GM12878 (cell line): Measurements from ENCODE around the gene HLA-G. TPM values are rescaled to one million over a fixed set of nuclear protein-coding genes. Genes with fewer than 3 reads are reported as not detected.

Experiments
- ATAC-seq: fragments of 200-7000 bp; cut with Tn5 transposase; 3 replicates; pipeline ENCODE4 v1.9.1; 2020; ENCODE audit warnings: mild to moderate bottlenecking, moderate library complexity
- BruUV-seq: library from RNA; stranded (reverse); fragments of 400-500 nt; replicated peaks from 2 replicates; lab custom pipeline; 2021; lab: Mats Ljungman, UMichigan
- CTCF ChIA-PET: fragments of 300-600 bp; sonication (Branson Sonifier 250); formaldehyde crosslinking; extraction: SDS; loops from one replicate; lab custom pipeline; 2021; ENCODE audit warnings: inconsistent platforms; lab: Yijun Ruan, JAX
- POLR2A ChIA-PET: fragments of 350-600 bp; formaldehyde crosslinking; extraction: SDS; loops from one replicate; lab custom pipeline; 2021; ENCODE audit warnings: inconsistent platforms; lab: Charles Lee
- RAD21 ChIA-PET: fragments of 300-600 bp; sonication (Branson Sonifier 250); formaldehyde crosslinking; loops from one replicate; lab custom pipeline; 2023; ENCODE audit warnings: antibody characterized with exemption; ENCODE audit not compliant: unreplicated experiment; lab: Charles Lee
- SMC1A ChIA-PET: fragments of 300-600 bp; sonication (Branson Sonifier 250); formaldehyde crosslinking; loops from one replicate; lab custom pipeline; 2023; ENCODE audit not compliant: unreplicated experiment, uncharacterized antibody; lab: Charles Lee
- DNase-seq: peaks from one replicate; pipeline ENCODE4 v3.0.0-alpha.2; 2011; ENCODE audit warnings: low read depth, low spot score
- FAIRE-seq: peaks from 3 replicates; lab custom pipeline; 2011; peaks lifted over from hg19 to GRCh38; lab: Jason Lieb, UNC
- H2AFZ ChIP-seq: 2 replicates; pipeline ENCODE4 v1.6.0; 2011; ENCODE audit warnings: low read depth, low read length, control low read depth; ENCODE audit not compliant: control insufficient read depth
- H3K27ac ChIP-seq: 2 replicates; pipeline ENCODE4 v1.5.1; 2011; ENCODE audit warnings: control low read depth; ENCODE audit not compliant: control insufficient read depth, insufficient read depth
- H3K27me3 ChIP-seq, 2 experiments: replicated peaks in 1 of 2; 2 replicates each; pipeline versions ENCODE4 v1.6.0 to v1.6.1; 2011; ENCODE audit warnings: low read length in 1 of 2; ENCODE audit not compliant: control insufficient read depth in 2 of 2, insufficient read depth in 2 of 2
- H3K36me3 ChIP-seq, 2 experiments: 2 replicates each; pipeline ENCODE4 v1.5.1; 2011; ENCODE audit warnings: low read length in 1 of 2; ENCODE audit not compliant: control insufficient read depth in 2 of 2, insufficient read depth in 2 of 2
- H3K4me1 ChIP-seq: 2 replicates; pipeline ENCODE4 v1.6.1; 2011; ENCODE audit warnings: mild to moderate bottlenecking, low read length, moderate library complexity, mixed read lengths; ENCODE audit not compliant: control insufficient read depth, insufficient read depth
- H3K4me2 ChIP-seq: 2 replicates; pipeline ENCODE4 v1.6.0; 2011; ENCODE audit warnings: control low read depth; ENCODE audit not compliant: control insufficient read depth, insufficient read depth
- H3K4me3 ChIP-seq: fragments of 200-600 bp; sonication (generic); 2 replicates; pipeline ENCODE4 v1.5.1; 2016
- H3K79me2 ChIP-seq: 2 replicates; pipeline ENCODE4 v1.6.0; 2011; ENCODE audit warnings: low read length; ENCODE audit not compliant: control insufficient read depth, insufficient read depth
- H3K9ac ChIP-seq: 2 replicates; pipeline ENCODE4 v1.8.0; 2011; ENCODE audit warnings: low read length, control low read depth, mixed read lengths; ENCODE audit not compliant: control insufficient read depth, insufficient read depth
- H3K9me3 ChIP-seq: replicated peaks from 3 replicates; pipeline ENCODE4 v1.5.1; 2011; ENCODE audit warnings: mild to moderate bottlenecking, low read length; ENCODE audit not compliant: control insufficient read depth, insufficient read depth
- H4K20me1 ChIP-seq: 2 replicates; pipeline ENCODE4 v1.6.0; 2011; ENCODE audit not compliant: control insufficient read depth, insufficient read depth
- FOXM1 ChIP-seq: IDR thresholded peaks from 2 replicates; pipeline ENCODE4 v1.6.1; 2012; ENCODE audit warnings: low read depth, mild to moderate bottlenecking, inconsistent platforms, low read length, moderate library complexity
- NBN ChIP-seq: fragments of 450-650 bp; IDR thresholded peaks from 2 replicates; pipeline ENCODE4 v1.6.1; 2016
- NFIC ChIP-seq: IDR thresholded peaks from 2 replicates; pipeline ENCODE4 v1.6.1; 2012; ENCODE audit warnings: low read depth, mild to moderate bottlenecking, inconsistent platforms, low read length, moderate library complexity
- POLR2A ChIP-seq: IDR thresholded peaks from 2 replicates; pipeline ENCODE4 v1.6.1; 2011; ENCODE audit warnings: low read depth, mild to moderate bottlenecking, low read length
- RAD21 ChIP-seq: IDR thresholded peaks from 2 replicates; pipeline ENCODE4 v1.6.1; 2011; ENCODE audit warnings: mild to moderate bottlenecking, low read depth, low read length, moderate library complexity; ENCODE audit not compliant: insufficient read depth
- SP1 ChIP-seq: IDR thresholded peaks from one replicate; pipeline ENCODE4 v1.6.1; 2011; ENCODE audit warnings: low read depth, low read length
- SPI1 ChIP-seq: IDR thresholded peaks from 2 replicates; pipeline ENCODE4 v1.6.1; 2011; ENCODE audit warnings: low read depth, mild to moderate bottlenecking, low read length, moderate library complexity, borderline replicate concordance; ENCODE audit not compliant: insufficient read depth
- SREBF1 ChIP-seq: IDR thresholded peaks from 2 replicates; pipeline ENCODE4 v1.6.1; 2012; ENCODE audit warnings: mild to moderate bottlenecking, low read length
- STAT3 ChIP-seq: IDR thresholded peaks from 2 replicates; pipeline ENCODE4 v1.6.1; 2011; ENCODE audit warnings: low read depth, low read length, improper control_type of control experiment
- TCF7 ChIP-seq: IDR thresholded peaks from 2 replicates; pipeline ENCODE4 v1.6.1; 2014; ENCODE audit warnings: antibody characterized with exemption, borderline replicate concordance
- ZBTB40 ChIP-seq: fragments of 450-650 bp; IDR thresholded peaks from 2 replicates; pipeline ENCODE4 v1.6.1; 2016; ENCODE audit warnings: mild to moderate bottlenecking, moderate library complexity, borderline replicate concordance
- WGBS: methylation state at CpG from one replicate; pipeline ENCODE4 v1.1.6; 2016; ENCODE audit warnings: low lambda C conversion rate; ENCODE audit not compliant: insufficient replicate concordance, insufficient coverage; ENCODE audit errors: missing lambda C conversion rate; 5-methylcytosine and 5-hydroxymethylcytosine counted together
- in situ Hi-C: fragments of 300-500 bp; cut with MboI; formaldehyde crosslinking; loops from 9 replicates; pipeline ENCODE4 v1.14.3; 2018; ENCODE audit warnings: mixed read lengths
- intact Hi-C: fragments of 100-400 bp; cut with micrococcal nuclease; formaldehyde crosslinking; loops from one replicate; pipeline ENCODE4 v1.14.2; 2022; ENCODE audit not compliant: unreplicated experiment
- polyA plus RNA-seq, 11 experiments: library from polyadenylated mRNA; depleted of rRNA in 4 of 11; unstranded in 6 of 11; stranded (reverse) in 5 of 11; fragments of >200 nt; fragmentation: Nextera tagmentation in 4 of 11; fragmentation: Illumina TruSeq in 1 of 11; extraction: Ambion mirVana in 4 of 11; extraction: Trizol in 1 of 11; gene quantifications; 1 replicate in 1 of 11; 2 replicates in 10 of 11; pipeline versions ENCODE4 v1.2.1 to v1.2.3, GENCODE V29; 2011 to 2016; ENCODE audit warnings: inconsistent platforms in 2 of 11, missing spikeins in 2 of 11, low read depth in 1 of 11
- total RNA-seq, 4 experiments: library from RNA; depleted of rRNA in 3 of 4; stranded (reverse); fragments of >200 nt in 3 of 4; fragmentation: Illumina TruSeq in 1 of 4; extraction: Trizol in 1 of 4; gene quantifications; 2 replicates each; pipeline versions ENCODE4 v1.2.1 to v1.2.3, GENCODE V29; 2013 to 2021
- TF ChIP-seq, protein P1 (sequence below), 3 experiments: IDR thresholded peaks in 2 of 3; conservative IDR thresholded peaks in 1 of 3; 2 replicates each; pipeline ENCODE4 v1.5.1; 2011; ENCODE audit warnings: low read depth in 3 of 3, low read length in 3 of 3, mild to moderate bottlenecking in 3 of 3, control low read depth in 2 of 3, moderate library complexity in 2 of 3, inconsistent platforms in 1 of 3, mixed read lengths in 1 of 3; ENCODE audit not compliant: control insufficient read depth in 2 of 3, insufficient read depth in 1 of 3; ENCODE audit errors: extremely low read depth in 1 of 3

HLA-G gene
- total and polyA plus RNA-seq, 10 of the 15 experiments (the other 5 are each of a cell fraction or from before 2014, with no cell fraction given) = 0.10 to 2.9 (median 1.3) TPM; not detected in 5

DNA sequence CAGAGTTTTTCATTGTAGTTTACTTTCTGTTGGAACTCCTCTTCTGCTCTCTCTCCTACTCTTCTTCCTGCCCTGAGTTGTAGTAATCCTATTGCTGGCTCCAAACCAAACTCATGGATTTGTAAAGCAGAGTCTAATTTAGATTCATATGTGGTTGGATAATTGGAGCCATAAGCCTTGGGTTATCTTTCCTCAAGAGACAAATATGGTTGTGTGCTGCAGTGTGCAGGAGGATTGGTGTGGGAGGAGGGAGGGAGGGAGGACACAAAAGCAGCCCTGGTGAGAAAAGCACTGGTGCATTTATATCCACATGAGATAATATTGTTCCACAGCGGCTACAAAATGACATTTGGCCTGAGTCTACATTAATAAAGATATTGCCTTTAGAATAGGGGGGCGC lies 4.2 kb downstream of the HLA-G start (continued):
- TF ChIP-seq SREBF1 (no peak), NFIC (no peak), POLR2A (no peak)
- TF ChIP-seq, protein P1, sequence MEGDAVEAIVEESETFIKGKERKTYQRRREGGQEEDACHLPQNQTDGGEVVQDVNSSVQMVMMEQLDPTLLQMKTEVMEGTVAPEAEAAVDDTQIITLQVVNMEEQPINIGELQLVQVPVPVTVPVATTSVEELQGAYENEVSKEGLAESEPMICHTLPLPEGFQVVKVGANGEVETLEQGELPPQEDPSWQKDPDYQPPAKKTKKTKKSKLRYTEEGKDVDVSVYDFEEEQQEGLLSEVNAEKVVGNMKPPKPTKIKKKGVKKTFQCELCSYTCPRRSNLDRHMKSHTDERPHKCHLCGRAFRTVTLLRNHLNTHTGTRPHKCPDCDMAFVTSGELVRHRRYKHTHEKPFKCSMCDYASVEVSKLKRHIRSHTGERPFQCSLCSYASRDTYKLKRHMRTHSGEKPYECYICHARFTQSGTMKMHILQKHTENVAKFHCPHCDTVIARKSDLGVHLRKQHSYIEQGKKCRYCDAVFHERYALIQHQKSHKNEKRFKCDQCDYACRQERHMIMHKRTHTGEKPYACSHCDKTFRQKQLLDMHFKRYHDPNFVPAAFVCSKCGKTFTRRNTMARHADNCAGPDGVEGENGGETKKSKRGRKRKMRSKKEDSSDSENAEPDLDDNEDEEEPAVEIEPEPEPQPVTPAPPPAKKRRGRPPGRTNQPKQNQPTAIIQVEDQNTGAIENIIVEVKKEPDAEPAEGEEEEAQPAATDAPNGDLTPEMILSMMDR (IDR thresholded peaks at IDR 0.05 in 2 of 3, conservative IDR thresholded peaks at IDR 0.05 in 1 of 3; ENCODE audit: control insufficient read depth in 2 of 3, extremely low read depth in 1 of 3, insufficient read depth in 1 of 3, low read depth in 3 of 3, low read length in 3 of 3) = no peak

- in situ Hi-C loops = loop anchor here (5.0 kb wide), 1 partner anchor 92 kb away; no protein-coding TSS in a partner anchor
- RAD21 ChIA-PET = interaction anchor here (0.9 to 2.7 kb wide), 8 partner anchors 76 to 185 kb away, joined by 3 to 15 read pairs (median 4); no protein-coding TSS in a partner anchor
- H3K27ac ChIP-seq = no peak overlapping the region
- FAIRE-seq = no peak
- no peak for DNase-seq
- no peaks in the 10 kb centered on the region for H3K79me2 ChIP-seq
- peak; percentile 79 for ATAC-seq
- H3K4me1 ChIP-seq = no peaks in the 10 kb centered on the region
- H3K4me2 ChIP-seq = no peak overlapping the region
- no peaks in the 10 kb centered on the region for H3K36me3 ChIP-seq
- no peaks in the 10 kb centered on the region for H3K9me3 ChIP-seq
- 15% methylated on average over 16 of the region's 16 CpGs for WGBS
- no peak overlapping the region for H2AFZ ChIP-seq
- SMC1A ChIA-PET = interaction anchor here (0.7 to 2.6 kb wide), 14 partner anchors 86 to 378 kb away, joined by 3 to 23 read pairs (median 4); no protein-coding TSS in a partner anchor
- CTCF ChIA-PET = interaction anchor here (0.6 to 5.1 kb wide), 27 partner anchors 8 to 304 kb away, joined by 3 to 57 read pairs (median 5); no protein-coding TSS in a partner anchor
- no peaks in the 10 kb centered on the region for H4K20me1 ChIP-seq
- POLR2A ChIA-PET = no interaction called here
- H3K9ac ChIP-seq = no peak overlapping the region
- intact Hi-C loops = loop anchor here (1.0 to 2.0 kb wide), 3 partner anchors 96 to 184 kb away; no protein-coding TSS in a partner anchor
- BruUV-seq = no TSS peak
- H3K27me3 ChIP-seq = peaks cover 0 to 5% of the 10 kb centered on the region in 2 experiments; a peak in 2 of 4 replicates
- H3K4me3 ChIP-seq = no peak overlapping the region
- TF ChIP-seq ZBTB40 = no peak
- peak; percentile 78 for TF ChIP-seq RAD21
- TF ChIP-seq SPI1 = no peak
- TF ChIP-seq STAT3 = no peak
- TF ChIP-seq, protein P1 (IDR thresholded peaks at IDR 0.05 in 2 of 3, conservative IDR thresholded peaks at IDR 0.05 in 1 of 3; ENCODE audit: control insufficient read depth in 2 of 3, extremely low read depth in 1 of 3, insufficient read depth in 1 of 3, low read depth in 3 of 3, low read length in 3 of 3) = peak; percentile 65 to 78 (median 70)
- TF ChIP-seq FOXM1 = peak; percentile 17; the same call in 1 of the 2 replicates
- no peak for TF ChIP-seq TCF7
- no peak for TF ChIP-seq NBN
- no peak for TF ChIP-seq SP1
Observed at GRCh38 chr6:29834564-29835436, 7.2 kb downstream of the HLA-G start.
